BLaER1 treated with 17β-estradiol and CSF1 and Interleukin-3, amounts not matched to agents 10 nM and 100 nM (cell line): Measurements from ENCODE around the gene HBA2.
A peak's percentile ranks its signal among the peaks of the same experiment; 100 is the strongest.
"Not testable (repeated sequence)": the region's sequence is repeated elsewhere in the genome, so short reads cannot be mapped to it uniquely, and the experiment has no call there.

Experiments used
- H3K27ac ChIP-seq, 11 experiments: shearing (Covaris generic); formaldehyde crosslinking; 2 replicates each; pipeline ENCODE4 v1.8.1; 2022
- H3K27me3 ChIP-seq, 11 experiments: shearing (Covaris generic); formaldehyde crosslinking; 2 replicates each; pipeline ENCODE4 v1.8.1; 2022
- H3K36me3 ChIP-seq, 11 experiments: shearing (Covaris generic); formaldehyde crosslinking; 2 replicates each; pipeline ENCODE4 v1.8.1; 2022
- H3K4me1 ChIP-seq, 10 experiments: shearing (Covaris generic); formaldehyde crosslinking; 2 replicates each; pipeline ENCODE4 v1.8.1; 2022
- H3K4me2 ChIP-seq, 11 experiments: shearing (Covaris generic); formaldehyde crosslinking; 2 replicates each; pipeline ENCODE4 v1.8.1; 2022
- H3K4me3 ChIP-seq, 10 experiments: shearing (Covaris generic); formaldehyde crosslinking; 2 replicates each; pipeline ENCODE4 v1.8.1; 2022
- H3K9ac ChIP-seq, 11 experiments: shearing (Covaris generic); formaldehyde crosslinking; 2 replicates each; pipeline ENCODE4 v1.8.1; 2022
- H3K9me3 ChIP-seq, 11 experiments: shearing (Covaris generic); formaldehyde crosslinking; replicated peaks in 1 of 11; 2 replicates each; pipeline ENCODE4 v1.8.1; 2022
- H4K20me1 ChIP-seq, 11 experiments: shearing (Covaris generic); formaldehyde crosslinking; 2 replicates each; pipeline ENCODE4 v1.8.1; 2022
- Cebpa-rat ChIP-seq, 11 experiments: shearing (Covaris generic); IDR thresholded peaks; 2 replicates each; pipeline ENCODE4 v1.8.1; 2022

Gene HBA2

DNA sequence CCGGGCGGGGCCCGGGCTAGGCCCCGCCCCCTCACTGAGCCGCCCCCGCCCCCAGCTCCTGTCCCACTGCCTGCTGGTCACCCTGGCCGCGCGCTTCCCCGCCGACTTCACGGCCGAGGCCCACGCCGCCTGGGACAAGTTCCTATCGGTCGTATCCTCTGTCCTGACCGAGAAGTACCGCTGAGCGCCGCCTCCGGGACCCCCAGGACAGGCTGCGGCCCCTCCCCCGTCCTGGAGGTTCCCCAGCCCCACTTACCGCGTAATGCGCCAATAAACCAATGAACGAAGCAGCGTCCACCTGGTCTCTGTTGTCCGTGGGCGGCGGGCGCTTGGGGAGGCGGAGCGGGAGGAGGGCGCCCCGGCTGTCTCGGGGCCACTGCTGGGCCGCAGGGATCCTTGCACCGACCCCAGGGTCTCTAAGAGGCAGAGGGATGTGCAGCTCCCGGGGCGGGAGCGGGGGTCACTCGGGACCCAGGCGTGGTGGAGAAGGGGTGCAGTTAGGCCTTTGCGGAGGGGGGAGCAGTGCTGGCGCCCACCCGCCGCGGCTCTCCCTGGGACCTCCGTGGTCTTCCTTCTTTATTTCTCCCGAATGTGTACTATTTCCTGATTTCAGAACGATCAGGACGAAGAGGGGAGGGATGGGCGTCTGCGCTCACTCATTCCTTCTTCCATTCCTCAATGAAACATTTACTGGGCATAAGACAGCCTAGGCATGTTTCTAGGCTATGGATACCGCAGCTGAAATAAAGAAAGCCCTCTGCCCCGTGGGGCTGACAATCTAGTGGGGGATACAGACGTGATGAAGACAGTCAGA lies 18.3 kb upstream of the HBA2 start:
- peaks cover 0 to 5% (median 0%) of the 10 kb centered on the region in 11 experiments; a peak in 1 of 22 replicates for H3K9me3 ChIP-seq
- no peak overlapping the region for H3K27ac ChIP-seq
- peak overlapping the region; percentile 41 to 74 (median 62) for H3K4me2 ChIP-seq
- H4K20me1 ChIP-seq = 0 out of 22 replicates have a peak, but pooled peaks cover 0 to 2% (median 0%) of the 10 kb centered on the region in 11 experiments
- peaks cover 22 to 54% (median 41%) of the 10 kb centered on the region in 11 experiments for H3K27me3 ChIP-seq
- TF ChIP-seq Cebpa-rat (IDR thresholded peaks at IDR 0.05) = no peak
- peaks cover 6 to 15% (median 12%) of the 10 kb centered on the region in 10 experiments; a peak in 18 of 20 replicates for H3K4me1 ChIP-seq
- H3K4me3 ChIP-seq = peak overlapping the region in 4 of 10 experiments; percentile 36 to 51 (median 42); a peak in 6 of 20 replicates
- no peaks in the 10 kb centered on the region for H3K36me3 ChIP-seq
- H3K9ac ChIP-seq = peak overlapping the region in 1 of 11 experiments; percentile 19; a peak in 2 of 22 replicates

- Histone ChIP-seq H3K27me3 (peaks cover 22 to 59% (median 45%) of the 10 kb centered on the region in 11 experiments), H3K36me3 (no peaks in the 10 kb centered on the region), H3K4me1 (peaks cover 6 to 15% (median 12%) of the 10 kb centered on the region in 10 experiments; a peak in 18 of 20 replicates), H3K9me3 (peaks cover 0 to 5% (median 0%) of the 10 kb centered on the region in 11 experiments; a peak in 1 of 22 replicates), H4K20me1 (0 out of 22 replicates have a peak, but pooled peaks cover 0 to 6% (median 0%) of the 10 kb centered on the region in 11 experiments), H3K4me3 (no peak overlapping the region), H3K9ac (no peak overlapping the region; a peak in 1 of 22 replicates), H3K4me2 (peak overlapping the region in 10 of 11 experiments; percentile 41 to 74 (median 60); a peak in 12 of 22 replicates), H3K27ac (no peak overlapping the region)
- TF ChIP-seq Cebpa-rat (IDR thresholded peaks at IDR 0.05) = no peak
Observed at GRCh38 chr16:155031-155398, 17.7 kb upstream of the HBA2 start.

GRCh38 chr16:159136-159849 lies 13.4 kb upstream of the HBA2 start:
- Histone ChIP-seq H3K36me3 (no peaks in the 10 kb centered on the region), H3K4me1 (peaks cover 4 to 7% (median 5%) of the 10 kb centered on the region in 10 experiments; a peak in 14 of 20 replicates), H3K4me2 (no peak overlapping the region), H4K20me1 (peaks cover 0 to 18% (median 0%) of the 10 kb centered on the region in 11 experiments; a peak in 3 of 22 replicates), H3K9me3 (peaks cover 0 to 5% (median 0%) of the 10 kb centered on the region in 11 experiments; a peak in 1 of 22 replicates), H3K9ac (no peak overlapping the region), H3K4me3 (no peak overlapping the region), H3K27ac (no peak overlapping the region), H3K27me3 (peaks cover 42 to 91% (median 76%) of the 10 kb centered on the region in 11 experiments)
- TF ChIP-seq Cebpa-rat (IDR thresholded peaks at IDR 0.05) = no peak

GRCh38 chr16:160242-160641 lies 12.4 kb upstream of the HBA2 start:
- H3K27ac ChIP-seq, H3K36me3 ChIP-seq: not testable (repeated sequence)
- peaks cover 37 to 86% (median 70%) of the 10 kb centered on the region in 11 experiments for H3K27me3 ChIP-seq

DNA sequence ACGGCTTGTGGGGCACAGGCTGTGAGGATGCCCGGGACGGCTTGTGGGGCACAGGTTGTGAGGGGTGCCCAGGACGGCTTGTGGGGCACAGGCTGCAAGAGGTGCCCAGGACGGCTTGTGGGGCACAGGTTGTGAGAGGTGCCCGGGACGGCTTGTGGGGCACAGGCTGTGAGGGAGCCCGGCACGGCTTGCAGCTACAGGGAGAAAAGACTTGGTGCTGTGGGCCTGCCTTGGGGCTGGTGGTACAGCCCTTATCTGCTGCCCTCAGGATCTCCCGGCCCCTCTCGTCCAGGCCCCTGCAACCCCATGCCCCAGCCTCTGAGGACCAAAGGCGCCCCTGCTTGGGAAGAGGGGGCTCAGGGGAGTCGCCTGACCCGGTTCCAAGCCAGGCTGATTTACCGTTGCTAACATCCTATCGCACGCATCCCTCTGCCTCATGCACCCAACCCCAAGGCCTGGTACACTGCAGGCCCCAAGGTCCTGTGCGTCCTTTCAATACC lies 11.9 kb upstream of the HBA2 start:
- H4K20me1 ChIP-seq = peaks cover 0 to 26% (median 7%) of the 10 kb centered on the region in 11 experiments; a peak in 13 of 22 replicates
- no peaks in the 10 kb centered on the region for H3K9me3 ChIP-seq
- H3K27me3 ChIP-seq = peaks cover 37 to 86% (median 70%) of the 10 kb centered on the region in 11 experiments
- no peaks in the 10 kb centered on the region for H3K36me3 ChIP-seq
- no peak overlapping the region for H3K9ac ChIP-seq
- H3K4me3 ChIP-seq = no peak overlapping the region
- H3K27ac ChIP-seq = no peak overlapping the region
- no peak for TF ChIP-seq Cebpa-rat (IDR thresholded peaks at IDR 0.05)
- H3K4me2 ChIP-seq = no peak overlapping the region
- H3K4me1 ChIP-seq = peaks cover 7 to 8% (median 8%) of the 10 kb centered on the region in 10 experiments; a peak in 18 of 20 replicates

More at GRCh38 chr16:160242-160641, 12.4 kb upstream of the HBA2 start:
- not testable (repeated sequence) for H3K4me2 ChIP-seq, H3K9ac ChIP-seq, H3K9me3 ChIP-seq, H3K4me1 ChIP-seq, H3K4me3 ChIP-seq
- peaks cover 0 to 21% (median 2%) of the 10 kb centered on the region in 11 experiments; a peak in 9 of 22 replicates for H4K20me1 ChIP-seq

- H3K27me3 ChIP-seq = peaks cover 48 to 86% (median 73%) of the 10 kb centered on the region in 11 experiments
- H3K4me1 ChIP-seq = peaks cover 9 to 18% (median 11%) of the 10 kb centered on the region in 10 experiments; a peak in 18 of 20 replicates
- H3K27ac ChIP-seq = no peak overlapping the region
- no peak overlapping the region for H3K4me3 ChIP-seq
- no peak overlapping the region for H3K9ac ChIP-seq
- peaks cover 0 to 42% (median 21%) of the 10 kb centered on the region in 11 experiments; a peak in 13 of 22 replicates for H4K20me1 ChIP-seq
- no peak overlapping the region for H3K4me2 ChIP-seq
- H3K9me3 ChIP-seq = no peaks in the 10 kb centered on the region
- no peak for TF ChIP-seq Cebpa-rat (IDR thresholded peaks at IDR 0.05)
- H3K36me3 ChIP-seq = no peaks in the 10 kb centered on the region
Observed at GRCh38 chr16:162271-162991, 10.2 kb upstream of the HBA2 start.

- not testable (repeated sequence) for H3K27ac ChIP-seq, H3K9ac ChIP-seq, H3K36me3 ChIP-seq, H3K9me3 ChIP-seq, H3K4me2 ChIP-seq, H3K4me3 ChIP-seq
- peaks cover 0 to 49% (median 21%) of the 10 kb centered on the region in 11 experiments; a peak in 13 of 22 replicates for H4K20me1 ChIP-seq
- peaks cover 9 to 18% (median 11%) of the 10 kb centered on the region in 10 experiments; a peak in 18 of 20 replicates for H3K4me1 ChIP-seq
- peaks cover 56 to 87% (median 77%) of the 10 kb centered on the region in 11 experiments for H3K27me3 ChIP-seq
Observed at GRCh38 chr16:163139-163538, 9.5 kb upstream of the HBA2 start.

GRCh38 chr16:163696-164095 lies 9.0 kb upstream of the HBA2 start:
- Histone ChIP-seq H4K20me1 (peaks cover 0 to 55% (median 25%) of the 10 kb centered on the region in 11 experiments; a peak in 13 of 22 replicates), H3K27me3 (peaks cover 61 to 88% (median 78%) of the 10 kb centered on the region in 11 experiments), H3K4me1 (peaks cover 9 to 18% (median 11%) of the 10 kb centered on the region in 10 experiments; a peak in 18 of 20 replicates)
- not testable (repeated sequence) for H3K27ac ChIP-seq, H3K9me3 ChIP-seq, H3K4me3 ChIP-seq, H3K9ac ChIP-seq, H3K36me3 ChIP-seq, H3K4me2 ChIP-seq

- H3K4me1 ChIP-seq = peaks cover 9 to 18% (median 11%) of the 10 kb centered on the region in 10 experiments; a peak in 18 of 20 replicates
- not testable (repeated sequence) for H3K4me3 ChIP-seq, H3K27ac ChIP-seq, H3K9ac ChIP-seq, H3K36me3 ChIP-seq, H3K9me3 ChIP-seq, H3K4me2 ChIP-seq
- H3K27me3 ChIP-seq = peaks cover 67 to 90% (median 80%) of the 10 kb centered on the region in 11 experiments
- H4K20me1 ChIP-seq = peaks cover 0 to 56% (median 29%) of the 10 kb centered on the region in 11 experiments; a peak in 13 of 22 replicates
Observed at GRCh38 chr16:164134-164823, 8.4 kb upstream of the HBA2 start.
